Activated T-cell treated with anti-CD3 and anti-CD28 coated beads, Interleukin-2, amount 50 U/mL, for 1 hour (primary cell): Measurements from ENCODE around the gene NT5C3B.
"Not testable (repeated sequence)": the region's sequence is repeated elsewhere in the genome, so short reads cannot be mapped to it uniquely, and the experiment has no call there.

Source experiments
- DNase-seq: peaks from one replicate; pipeline ENCODE4 v3.0.0-alpha.2; 2020

NT5C3B gene

DNA sequence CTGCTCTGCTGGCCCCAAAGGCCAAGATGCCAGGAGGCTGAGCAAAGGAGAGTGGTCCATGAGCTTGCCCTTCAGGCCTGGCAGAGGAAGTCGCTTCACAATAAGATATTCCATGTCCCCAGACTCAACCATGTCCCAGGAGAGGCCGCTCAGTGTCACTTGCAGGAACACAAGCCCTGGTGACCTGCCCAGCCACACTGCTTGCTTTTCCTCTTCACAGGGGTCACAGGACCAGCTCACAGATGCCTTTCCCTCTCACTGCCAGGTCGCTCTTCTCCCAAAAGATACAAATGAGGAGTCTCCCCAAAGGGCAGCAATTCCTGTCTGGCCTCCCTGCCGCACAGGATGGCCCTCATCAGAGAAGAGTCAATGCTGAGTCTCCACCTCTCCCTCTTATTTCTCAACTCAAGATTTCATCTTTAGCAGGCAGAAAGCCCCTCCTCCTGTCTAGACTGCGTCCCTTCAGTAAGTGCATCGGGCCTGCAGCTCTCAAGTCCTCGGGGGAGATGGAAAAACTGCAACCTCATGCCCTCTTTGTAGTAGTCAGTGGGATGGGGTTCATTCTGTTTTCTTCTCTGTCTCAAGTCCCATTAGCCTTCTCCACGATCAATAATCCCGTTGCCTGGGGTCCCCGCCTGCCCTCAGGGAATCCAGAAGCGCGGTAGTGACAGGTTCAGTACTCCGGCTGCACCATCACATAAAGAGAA is 54.5 kb downstream of the NT5C3B start:
- no peak for DNase-seq

DNA sequence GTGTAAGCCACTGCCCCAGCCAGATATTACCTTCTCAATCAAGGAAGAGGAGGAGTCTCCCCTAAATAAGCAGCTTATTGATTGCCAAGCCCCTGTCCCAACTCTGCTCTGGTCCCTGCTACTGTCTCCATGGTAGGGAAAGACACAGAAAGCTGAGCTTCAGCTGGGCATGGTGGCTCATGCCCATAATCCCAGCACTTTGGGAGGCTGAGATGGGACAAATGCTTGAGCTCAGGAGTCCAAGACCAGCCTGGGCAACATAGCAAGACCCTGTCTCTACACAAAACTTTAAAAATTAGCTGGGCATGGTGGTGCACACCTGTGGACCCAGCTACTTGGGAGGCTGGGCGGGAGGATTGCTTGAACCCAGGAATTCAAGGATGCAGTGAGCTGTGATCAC is 56.1 kb downstream of the NT5C3B start:
- DNase-seq: no peak

DNA sequence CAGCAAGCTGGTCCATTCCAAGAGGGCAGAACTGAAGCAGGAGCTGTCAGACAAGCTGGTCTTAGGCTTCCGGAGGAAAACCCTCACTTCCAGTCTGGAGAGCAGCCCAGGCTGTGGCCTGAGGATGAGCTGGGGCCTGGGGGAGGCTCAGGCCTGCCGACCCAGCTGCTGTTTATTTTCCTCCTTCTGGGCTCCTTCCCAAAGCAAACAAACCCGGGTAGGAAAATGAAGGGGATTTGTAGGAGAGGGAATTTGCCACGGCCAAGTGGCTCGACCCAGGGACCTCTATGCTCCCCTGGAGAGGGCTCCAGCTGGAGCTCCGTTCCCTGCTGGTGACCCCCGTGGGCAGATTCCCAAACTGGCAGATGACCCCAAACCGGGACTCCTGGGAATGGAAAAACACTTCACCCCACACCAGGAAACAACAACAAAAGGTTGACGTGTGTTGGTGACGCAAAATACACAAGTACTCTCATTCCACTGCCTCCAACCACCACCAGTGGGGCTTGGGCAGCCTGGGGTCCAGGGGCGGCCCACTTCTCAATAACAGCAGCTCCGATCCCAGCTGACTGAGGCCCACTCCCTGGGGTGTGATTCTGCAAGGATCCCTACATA is 58.4 kb downstream of the NT5C3B start:
- no peak for DNase-seq

DNA sequence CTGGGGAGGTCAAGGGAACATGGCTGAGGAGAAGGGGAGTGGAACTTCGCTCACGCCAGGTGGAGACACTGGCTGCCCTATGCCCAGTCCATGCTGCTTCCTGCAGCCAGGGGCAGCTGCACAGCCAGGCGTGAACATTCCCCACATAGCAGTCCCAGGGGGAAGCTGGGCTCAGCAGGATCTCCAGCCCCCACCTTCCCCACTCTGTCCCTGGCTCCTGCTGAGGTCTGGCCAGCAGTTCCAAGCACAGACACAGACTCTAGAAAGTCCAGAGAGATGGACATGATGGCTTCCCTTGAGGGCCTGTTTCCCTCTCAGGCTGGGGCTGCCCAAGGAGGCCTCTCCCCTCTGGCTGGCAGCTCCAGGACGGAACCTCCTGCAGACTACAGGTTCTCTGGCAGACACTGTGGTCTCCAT is 58.9 kb downstream of the NT5C3B start:
- no peak for DNase-seq

DNA sequence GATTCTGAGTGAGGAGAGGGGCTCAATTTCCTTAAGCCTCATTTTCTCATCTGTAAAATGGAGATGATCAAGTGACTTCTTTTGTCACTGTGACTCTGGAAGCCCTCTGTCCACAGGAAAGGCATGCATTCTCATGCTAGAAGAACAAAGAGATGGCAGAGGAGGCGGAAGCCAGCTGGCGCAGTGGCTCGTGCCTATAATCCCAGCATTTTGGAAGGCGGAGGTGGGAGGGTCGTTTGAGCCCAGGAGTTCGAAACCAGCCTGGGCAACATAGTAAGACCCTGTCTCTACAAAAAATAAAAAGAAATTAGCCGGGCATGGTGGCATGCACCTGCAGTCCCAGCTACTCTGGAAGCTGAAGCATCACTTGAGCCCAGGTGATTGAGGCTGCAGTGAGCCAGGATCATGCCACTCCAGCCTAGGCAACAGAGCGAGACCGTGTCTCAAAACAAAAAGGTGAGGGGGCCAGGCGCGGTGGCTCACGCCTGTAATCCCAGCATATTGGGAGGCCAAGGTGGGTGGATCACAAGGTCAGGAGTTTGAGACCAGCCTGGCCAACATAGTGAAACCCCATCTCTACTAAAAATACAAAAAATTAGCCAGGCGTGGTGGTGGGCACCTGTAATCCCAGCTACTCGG is 59.7 kb downstream of the NT5C3B start:
- not testable (repeated sequence) for DNase-seq

DNA sequence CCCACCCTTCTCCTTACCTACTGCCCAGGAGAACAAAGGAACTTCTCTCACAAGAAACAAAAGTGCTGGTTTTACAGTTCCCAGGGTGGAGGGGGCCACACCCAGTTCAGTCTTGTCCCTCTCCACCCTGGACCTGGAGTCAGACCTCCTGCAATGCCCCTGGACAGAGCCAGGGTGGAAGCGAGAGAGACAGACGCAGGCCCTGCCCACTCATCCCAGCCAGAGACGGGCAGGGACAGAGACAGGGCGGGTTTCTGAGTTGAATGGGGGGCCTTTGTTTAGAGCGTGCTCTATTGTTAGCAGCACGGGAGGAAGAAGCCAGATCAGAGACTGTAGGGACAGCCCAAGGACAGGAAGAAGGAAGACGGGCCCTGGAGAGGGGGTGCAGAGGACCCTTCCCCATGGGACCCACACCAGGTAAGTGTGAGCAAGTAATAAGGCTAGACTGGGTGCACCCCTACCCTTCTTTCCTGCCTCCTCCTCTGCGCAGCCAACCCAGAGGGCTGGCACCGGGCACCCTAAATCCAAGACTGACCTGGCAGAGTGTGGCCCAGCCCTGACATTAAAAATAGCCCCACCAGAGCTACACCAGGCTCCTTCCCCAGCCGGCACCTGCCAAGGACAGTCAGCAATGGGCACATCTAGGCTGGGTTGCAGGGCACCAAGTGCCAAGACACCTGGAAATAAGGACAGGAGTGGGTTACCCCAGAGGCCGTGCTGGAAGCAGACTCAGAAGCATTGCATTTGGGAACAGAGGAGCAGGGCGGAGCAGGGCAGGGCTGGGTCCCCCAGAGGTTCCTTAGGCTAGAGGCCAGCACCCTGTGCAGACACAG is 60.4 kb downstream of the NT5C3B start:
- DNase-seq: no peak
